Measurements from ENCODE around the gene WDFY2. TPM values are rescaled to one million over a fixed set of nuclear protein-coding genes. Genes with fewer than 3 reads are reported as not detected.

The WDFY2 gene
- total and polyA plus RNA-seq, 2 of the 13 experiments (the other 11 are each of a cell fraction or from before 2014, with no cell fraction given) = 22.6 to 27.0 TPM

- no peak overlapping the region for H3K9ac ChIP-seq (ENCODE audit: insufficient read depth, low read depth, low read length)
- no peak overlapping the region for H2AFZ ChIP-seq (ENCODE audit: low read length)
- no peaks in the 10 kb centered on the region for H3K9me3 ChIP-seq (ENCODE audit: low read length)
- DNase-seq (ENCODE audit: low spot score) (no peak), FAIRE-seq (no peak), ATAC-seq (no peak)
- TF ChIP-seq SP140L (CRISPR knock-in tag; IDR thresholded peaks at IDR 0.05; ENCODE audit: borderline replicate concordance) (no peak), ZFX (CRISPR knock-in tag; IDR thresholded peaks at IDR 0.05; ENCODE audit: low read depth) (no peak), ZNF282 (IDR thresholded peaks at IDR 0.05; ENCODE audit: partially characterized antibody) (no peak), CEBPZ (IDR thresholded peaks at IDR 0.05; ENCODE audit: low read length) (no peak), GPN1 (CRISPR knock-in tag; IDR thresholded peaks at IDR 0.05; ENCODE audit: borderline replicate concordance) (no peak)
- ChIA-PET POLR2A (no interaction called here), CTCF (ENCODE audit: low intra/inter-chr PET ratio, low total read pairs) (no interaction called here)
- in situ Hi-C loops (cut with HindIII; ENCODE audit: extremely low pct_ligation_motif_present, low pct_unique_long_range_greater_than_20kb) (no loop called here), intact Hi-C loops (cut with micrococcal nuclease; ENCODE audit: unreplicated experiment) (no loop called here)
- peaks cover 44% of the 10 kb centered on the region for H3K79me2 ChIP-seq (ENCODE audit: insufficient read depth, low read length)
- no peak overlapping the region for H3K4me2 ChIP-seq (ENCODE audit: low read depth, low read length)
- peak overlapping the region; percentile 13 for H3K27ac ChIP-seq (ENCODE audit: extremely low read length, insufficient read depth, low read length)
- no peaks in the 10 kb centered on the region for H4K20me1 ChIP-seq (ENCODE audit: insufficient read depth, low read length)
- 95% methylated on average over 8 of the region's 8 CpGs for WGBS (ENCODE audit: low lambda C conversion rate)
- peaks cover 3 to 27% of the 10 kb centered on the region in 2 experiments for H3K36me3 ChIP-seq (replicated peaks in 1 of 2; ENCODE audit: control insufficient read depth in 1 of 2, insufficient read depth in 2 of 2, low read length in 2 of 2)
- H3K4me1 ChIP-seq (ENCODE audit: insufficient read depth, low read length) = peaks cover 68% of the 10 kb centered on the region
- BruUV-seq (replicated peaks) = no TSS peak
- H3K4me3 ChIP-seq (replicated peaks in 1 of 3; ENCODE audit: insufficient read depth in 1 of 3, low read depth in 2 of 3, low read length in 3 of 3) = no peak overlapping the region
- no peaks in the 10 kb centered on the region for H3K27me3 ChIP-seq (ENCODE audit: control insufficient read depth in 1 of 2, insufficient read depth in 2 of 2, low read length in 2 of 2)
Measured at GRCh38 chr13:51663973-51664957, 80.0 kb downstream of the WDFY2 start.

Measured in HepG2 (cell line).